Natural killer cell treated with Interleukin-12 subunit alpha and Interleukin-12 subunit beta and Interleukin-15 and Interleukin-18, amount 100 ng/mL, for 72 hours (primary cell): Measurements from ENCODE around the gene PAX2. TPM values are rescaled to one million over a fixed set of nuclear protein-coding genes. Genes with fewer than 3 reads are reported as not detected.

Experiments
- ATAC-seq, 2 donors: fragments of 150-1000 bp; cut with Tn5 transposase in 1 of 2; sonication (Bioruptor Pico), chemical (Tn5 transposase) in 1 of 2; 2 replicates each; pipeline ENCODE4 v1.10.0; 2021
- DNase-seq: peaks from one replicate; pipeline ENCODE4 v3.0.0; 2022; ENCODE audit warnings: low spot score
- H3K27ac Mint-ChIP-seq, 2 donors: 1 replicate in 1 of 2; 2 replicates in 1 of 2; pipeline ENCODE4 v1.8.0; 2022; ENCODE audit warnings: mixed read lengths in 2 of 2, mild to moderate bottlenecking in 1 of 2, moderate library complexity in 1 of 2
- H3K27me3 Mint-ChIP-seq, 2 donors: 1 replicate in 1 of 2; 2 replicates in 1 of 2; pipeline ENCODE4 v1.8.0; 2022; ENCODE audit warnings: mixed read lengths in 2 of 2
- H3K36me3 Mint-ChIP-seq: one replicate; pipeline ENCODE4 v1.8.0; 2022; ENCODE audit warnings: mixed read lengths
- H3K4me1 Mint-ChIP-seq, 2 donors: 1 replicate in 1 of 2; 2 replicates in 1 of 2; pipeline ENCODE4 v1.8.0; 2022; ENCODE audit warnings: low read depth in 2 of 2, mixed read lengths in 2 of 2, mild to moderate bottlenecking in 1 of 2
- H3K4me3 Mint-ChIP-seq: one replicate; pipeline ENCODE4 v1.8.0; 2022; ENCODE audit warnings: mixed read lengths
- H3K9me3 Mint-ChIP-seq: 2 replicates; pipeline ENCODE4 v1.8.0; 2022; ENCODE audit warnings: mixed read lengths
- total RNA-seq, 2 donors: library from RNA; stranded (reverse); gene quantifications; one replicate each; pipeline ENCODE4 v1.2.3, GENCODE V29; 2022

PAX2 gene
- total RNA-seq, 2 donors from 2014 or later, result not detected

DNA sequence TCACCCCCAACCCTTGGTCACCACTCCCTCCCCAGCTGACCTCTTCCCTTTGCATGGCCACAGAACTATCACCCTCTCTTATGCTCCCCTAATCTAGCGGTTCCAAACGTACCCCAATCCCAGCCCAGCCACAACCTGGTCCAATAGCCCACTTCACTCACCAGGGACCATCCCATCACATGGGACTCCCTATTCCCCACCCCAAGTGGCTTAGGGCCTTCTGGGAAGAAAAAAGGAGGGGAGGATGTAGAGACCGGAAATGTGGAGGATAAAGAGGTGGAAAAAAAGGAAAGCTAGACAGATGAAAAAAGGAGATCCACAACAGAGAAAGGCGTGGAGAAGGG is 30.3 kb upstream of the PAX2 start:
- peak overlapping the region; percentile 68 for H3K4me3 Mint-ChIP-seq
- no peak for ATAC-seq
- peaks cover 6% of the 10 kb centered on the region for H3K36me3 Mint-ChIP-seq
- H3K27ac Mint-ChIP-seq, result no peak overlapping the region
- DNase-seq, result no peak
- no peaks in the 10 kb centered on the region for H3K9me3 Mint-ChIP-seq
- peaks cover 6 to 9% of the 10 kb centered on the region in 2 donors for H3K4me1 Mint-ChIP-seq
- H3K27me3 Mint-ChIP-seq, result peaks cover 64 to 88% of the 10 kb centered on the region in 2 donors

GRCh38 chr10:100715445-100716385 is 29.7 kb upstream of the PAX2 start:
- Mint-ChIP-seq H3K27me3 (peaks cover 68 to 93% of the 10 kb centered on the region in 2 donors), H3K9me3 (no peaks in the 10 kb centered on the region), H3K36me3 (peaks cover 6% of the 10 kb centered on the region), H3K27ac (no peak overlapping the region), H3K4me1 (peaks cover 6 to 9% of the 10 kb centered on the region in 2 donors), H3K4me3 (peak overlapping the region; percentile 68)
- no peak for DNase-seq
- peak in 1 of 2 donors; percentile 25 for ATAC-seq

DNA sequence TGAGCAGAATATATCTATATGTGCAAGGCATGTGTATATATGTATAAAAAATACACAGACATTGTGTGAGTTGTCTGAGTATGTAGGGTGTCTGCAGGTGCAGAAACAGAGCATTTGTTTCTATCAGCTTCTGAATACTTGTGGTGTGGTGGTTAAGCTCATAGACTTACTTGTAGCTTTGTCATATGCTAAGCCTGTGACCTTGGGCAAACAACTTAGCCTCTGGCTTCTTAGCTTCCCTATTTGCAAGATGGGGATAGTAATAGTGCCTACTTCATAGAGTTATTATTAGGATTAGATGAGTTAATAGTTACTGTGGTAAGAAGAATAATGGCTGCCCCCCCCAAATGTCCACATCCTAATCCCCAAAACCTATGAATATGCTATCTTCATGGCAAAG is 28.2 kb upstream of the PAX2 start:
- Mint-ChIP-seq H3K4me3 (no peak overlapping the region), H3K27ac (no peak overlapping the region), H3K4me1 (peaks cover 6 to 9% of the 10 kb centered on the region in 2 donors), H3K27me3 (peaks cover 64 to 90% of the 10 kb centered on the region in 2 donors), H3K9me3 (no peaks in the 10 kb centered on the region), H3K36me3 (peaks cover 6% of the 10 kb centered on the region)
- ATAC-seq, result no peak
- DNase-seq, result no peak

- Mint-ChIP-seq H3K27me3 (peaks cover 61 to 88% of the 10 kb centered on the region in 2 donors), H3K9me3 (no peaks in the 10 kb centered on the region), H3K4me1 (peaks cover 6 to 11% of the 10 kb centered on the region in 2 donors), H3K36me3 (peaks cover 6% of the 10 kb centered on the region), H3K27ac (no peak overlapping the region), H3K4me3 (no peak overlapping the region)
- ATAC-seq (no peak), DNase-seq (no peak)
Measured at GRCh38 chr10:100718197-100718742, 27.1 kb upstream of the PAX2 start.

GRCh38 chr10:100723180-100723579 is 22.2 kb upstream of the PAX2 start:
- Mint-ChIP-seq H3K4me1 (peaks cover 0 to 6% of the 10 kb centered on the region in 2 donors), H3K27ac (no peak overlapping the region), H3K4me3 (no peak overlapping the region), H3K27me3 (peaks cover 59 to 80% of the 10 kb centered on the region in 2 donors), H3K9me3 (no peaks in the 10 kb centered on the region), H3K36me3 (no peaks in the 10 kb centered on the region)
- no peak for ATAC-seq
- no peak for DNase-seq

DNA sequence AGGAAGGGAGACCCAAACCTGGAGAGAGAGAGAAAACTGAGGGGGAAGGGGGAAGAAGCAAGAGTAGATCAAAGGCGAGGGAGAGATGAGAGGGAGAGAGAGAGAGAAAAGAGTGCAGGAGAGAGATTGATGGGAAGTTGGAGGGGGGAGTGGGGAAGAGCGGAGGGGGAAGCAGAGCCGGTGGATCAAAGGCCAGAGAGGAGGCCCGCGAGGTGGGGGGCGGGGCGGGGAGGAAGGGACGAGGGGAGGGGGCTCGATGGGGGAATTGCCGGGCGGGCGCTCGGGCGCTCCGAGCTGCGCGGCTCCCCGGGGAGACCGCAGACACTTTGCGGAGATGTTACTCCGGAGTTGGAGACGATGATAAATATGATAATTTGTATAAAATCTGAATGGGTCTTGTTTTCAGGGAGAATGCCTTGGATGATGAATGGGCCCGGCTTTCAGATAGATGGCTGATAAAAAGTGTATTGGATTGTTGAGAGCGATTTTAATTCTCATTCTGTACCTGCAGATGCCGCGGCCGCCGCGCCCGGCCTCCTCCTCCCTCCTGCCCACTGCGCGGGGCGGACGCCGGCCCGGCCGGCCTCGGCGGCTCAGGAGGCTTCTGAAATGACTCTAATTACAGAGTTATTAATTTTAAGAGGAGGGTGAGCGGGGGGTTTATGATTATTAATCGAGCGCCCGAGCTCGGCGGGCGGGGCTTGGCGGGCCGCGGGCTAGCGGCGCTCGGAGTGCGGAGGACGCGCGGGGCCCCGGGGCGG is 21.4 kb upstream of the PAX2 start:
- Mint-ChIP-seq H3K4me1 (peaks cover 4 to 6% of the 10 kb centered on the region in 2 donors), H3K27me3 (peaks cover 63 to 80% of the 10 kb centered on the region in 2 donors), H3K9me3 (no peaks in the 10 kb centered on the region), H3K36me3 (no peaks in the 10 kb centered on the region), H3K27ac (no peak overlapping the region), H3K4me3 (no peak overlapping the region)
- ATAC-seq, result no peak
- DNase-seq, result no peak

DNA sequence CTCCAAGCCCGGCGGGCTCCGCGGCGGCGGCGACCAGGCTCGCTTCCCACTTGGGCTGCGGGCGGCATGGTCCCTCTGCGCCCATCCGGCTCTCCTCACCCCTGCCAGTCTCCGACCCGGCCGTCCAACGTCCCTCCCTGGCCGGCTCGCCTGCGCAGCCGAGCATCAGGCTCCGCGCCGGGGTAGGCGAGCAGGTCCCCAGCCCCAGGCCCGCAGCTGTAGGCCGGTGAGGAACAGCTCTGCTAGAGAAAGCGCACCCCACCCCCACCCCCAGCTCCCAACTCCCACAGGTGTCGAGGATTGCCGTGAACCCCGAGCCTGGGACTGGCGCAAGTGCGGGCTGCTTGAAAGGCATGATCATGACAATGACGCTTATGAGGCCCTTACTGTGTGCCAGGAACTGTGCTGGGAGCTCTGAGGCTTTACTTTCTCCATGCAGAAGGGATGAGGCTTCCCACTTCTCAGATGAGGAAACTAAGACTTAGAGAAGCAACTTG is 20.8 kb upstream of the PAX2 start:
- Mint-ChIP-seq H3K36me3 (no peaks in the 10 kb centered on the region), H3K4me1 (peaks cover 6 to 11% of the 10 kb centered on the region in 2 donors), H3K4me3 (no peak overlapping the region), H3K27ac (no peak overlapping the region), H3K9me3 (no peaks in the 10 kb centered on the region), H3K27me3 (peaks cover 63 to 80% of the 10 kb centered on the region in 2 donors)
- DNase-seq, result no peak
- ATAC-seq, result no peak

- no peak overlapping the region for H3K27ac Mint-ChIP-seq
- H3K9me3 Mint-ChIP-seq, result no peaks in the 10 kb centered on the region
- H3K4me3 Mint-ChIP-seq, result no peak overlapping the region
- peaks cover 61 to 80% of the 10 kb centered on the region in 2 donors for H3K27me3 Mint-ChIP-seq
- no peak for DNase-seq
- ATAC-seq, result no peak
- peaks cover 8 to 12% of the 10 kb centered on the region in 2 donors for H3K4me1 Mint-ChIP-seq
- peaks cover under 1% of the 10 kb centered on the region for H3K36me3 Mint-ChIP-seq
Measured at GRCh38 chr10:100725071-100725471, 20.3 kb upstream of the PAX2 start.

DNA sequence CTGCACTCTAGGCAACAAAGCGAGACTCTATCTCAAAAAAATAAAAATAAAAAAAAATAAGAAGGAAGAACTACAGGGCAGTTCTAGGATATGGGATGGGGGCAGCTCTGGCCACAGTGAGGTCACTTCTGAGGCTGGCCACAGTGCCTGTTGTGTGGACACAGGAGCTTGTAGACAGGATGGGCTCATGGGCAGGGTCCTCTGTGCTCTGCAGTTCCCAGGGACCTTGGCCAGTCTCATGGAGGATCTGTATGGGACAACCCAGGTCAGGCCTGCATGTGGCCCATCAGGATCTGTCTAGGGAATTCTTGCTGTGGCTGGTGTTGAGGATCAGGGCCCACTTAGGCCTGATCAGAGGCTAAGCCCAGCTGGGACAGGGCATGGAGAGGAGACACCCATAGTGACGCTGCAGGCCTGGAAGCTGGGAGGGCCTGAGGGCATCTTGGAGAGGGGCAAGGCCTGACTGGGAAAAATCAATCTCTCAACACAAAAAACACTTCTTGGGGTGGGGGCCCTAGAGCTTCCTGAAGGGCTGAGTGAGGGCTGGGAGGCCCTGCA is 19.4 kb upstream of the PAX2 start:
- Mint-ChIP-seq H3K27me3 (peaks cover 59 to 79% of the 10 kb centered on the region in 2 donors), H3K9me3 (no peaks in the 10 kb centered on the region), H3K4me1 (peaks cover 13 to 16% of the 10 kb centered on the region in 2 donors), H3K36me3 (peaks cover 4% of the 10 kb centered on the region), H3K4me3 (no peak overlapping the region), H3K27ac (no peak overlapping the region)
- DNase-seq, result no peak
- ATAC-seq, result no peak

- DNase-seq (no peak), ATAC-seq (no peak)
- Mint-ChIP-seq H3K9me3 (no peaks in the 10 kb centered on the region), H3K27me3 (peaks cover 63 to 82% of the 10 kb centered on the region in 2 donors), H3K36me3 (peaks cover 4% of the 10 kb centered on the region), H3K4me3 (no peak overlapping the region), H3K4me1 (peaks cover 23 to 28% of the 10 kb centered on the region in 2 donors), H3K27ac (no peak overlapping the region)
Measured at GRCh38 chr10:100727808-100728207, 17.6 kb upstream of the PAX2 start.

DNA sequence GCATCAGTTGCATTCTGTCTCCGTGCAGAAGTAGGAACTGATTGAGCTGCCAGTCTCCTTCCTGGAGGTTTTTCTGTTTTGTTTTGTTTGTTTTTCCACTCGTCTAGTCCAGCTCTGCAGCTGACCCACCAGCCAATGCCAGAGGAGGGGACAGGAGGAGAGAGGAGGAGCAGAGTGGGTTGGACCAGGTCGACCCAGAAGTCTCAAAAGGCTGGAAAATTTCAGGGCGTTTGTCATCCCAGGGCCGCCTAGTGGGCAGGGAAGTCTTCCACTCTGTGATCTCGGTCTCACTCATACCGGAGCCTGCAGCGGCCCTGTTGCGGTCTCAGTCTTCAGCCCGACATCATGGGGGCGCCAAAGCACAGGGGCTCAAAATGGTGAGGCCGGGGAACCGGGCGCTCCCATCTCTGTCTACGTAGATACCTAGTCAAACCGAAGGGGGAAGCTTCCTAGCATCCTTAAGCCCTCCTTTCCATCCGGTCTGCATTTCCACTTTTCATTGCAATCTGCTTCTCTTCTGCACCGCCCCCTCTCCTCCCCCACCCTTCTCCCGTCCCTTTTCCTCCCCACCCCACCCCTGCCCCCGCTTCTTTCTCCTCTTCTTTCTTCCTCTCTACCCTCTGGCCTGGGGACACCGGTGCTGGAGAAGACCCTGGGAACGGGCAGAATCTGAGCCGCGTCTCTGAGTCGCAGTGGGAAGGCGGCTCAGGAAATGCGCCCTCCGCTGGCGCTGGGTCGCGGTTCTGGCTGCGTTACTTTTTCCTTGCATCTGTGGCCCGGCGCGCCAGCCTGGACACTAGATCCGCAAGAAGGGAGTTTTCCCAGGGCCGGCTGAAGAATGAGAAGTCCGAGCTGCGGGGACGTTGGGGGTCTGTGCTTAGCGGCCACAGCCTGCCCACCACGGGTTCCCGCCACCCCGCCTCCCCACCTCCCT is 16.2 kb upstream of the PAX2 start:
- no peak for DNase-seq
- Mint-ChIP-seq H3K36me3 (peaks cover 4% of the 10 kb centered on the region), H3K4me1 (peaks cover 22 to 26% of the 10 kb centered on the region in 2 donors), H3K27ac (no peak overlapping the region), H3K9me3 (no peaks in the 10 kb centered on the region), H3K27me3 (peaks cover 54 to 83% of the 10 kb centered on the region in 2 donors), H3K4me3 (peak overlapping the region; percentile 86)
- ATAC-seq, result peak in 1 of 2 donors; percentile 44

DNA sequence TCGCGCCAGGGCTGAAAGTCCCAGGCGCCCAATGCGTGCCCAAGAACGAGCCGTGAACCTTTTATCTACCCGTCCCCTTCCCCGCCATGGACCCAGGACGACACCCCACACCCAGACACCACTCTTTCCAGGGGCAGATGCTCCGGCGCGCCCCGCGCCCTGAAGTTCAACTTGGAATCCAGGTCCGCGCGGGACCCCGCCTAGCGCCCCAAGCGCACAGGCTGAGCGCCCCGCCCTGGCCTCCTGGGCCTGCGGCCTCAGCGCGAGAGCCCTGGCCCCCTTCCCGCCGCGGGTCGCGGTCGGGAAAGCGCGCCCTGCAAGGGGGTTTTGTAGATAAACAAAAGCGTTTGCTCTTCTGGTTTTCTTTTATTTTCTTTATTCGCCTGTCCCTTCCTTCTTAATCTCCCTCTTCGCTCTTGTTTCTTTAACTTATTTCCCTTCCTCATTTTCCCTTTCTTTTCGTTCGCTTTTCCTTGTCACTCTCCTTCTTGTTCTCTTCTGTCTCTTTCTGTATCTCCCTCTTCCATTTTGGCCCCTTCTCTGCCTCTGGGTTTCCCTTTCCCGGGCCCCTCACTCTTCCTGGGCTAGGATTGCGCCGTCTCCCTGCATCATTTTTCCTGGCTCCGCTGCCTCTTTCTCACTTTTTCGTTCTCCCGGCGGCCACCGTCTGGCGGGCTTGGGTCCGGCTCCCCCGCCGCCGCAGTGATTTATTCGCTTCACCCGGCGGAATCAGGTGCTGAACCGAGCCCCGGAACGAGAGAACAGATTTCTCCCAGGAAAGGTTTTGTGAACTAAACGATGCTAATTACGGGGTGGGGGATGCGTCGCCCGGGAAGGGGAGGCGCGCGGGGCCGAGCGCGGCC is 15.3 kb upstream of the PAX2 start:
- ATAC-seq, result no peak

More for the DNA sequence above, 15.3 kb upstream of the PAX2 start:
- peaks cover 29 to 35% of the 10 kb centered on the region in 2 donors for H3K4me1 Mint-ChIP-seq
- H3K27me3 Mint-ChIP-seq, result peaks cover 60 to 91% of the 10 kb centered on the region in 2 donors
- no peak overlapping the region for H3K27ac Mint-ChIP-seq
- DNase-seq, result no peak
- peak overlapping the region; percentile 86 for H3K4me3 Mint-ChIP-seq
- H3K9me3 Mint-ChIP-seq, result no peaks in the 10 kb centered on the region
- peaks cover 4% of the 10 kb centered on the region for H3K36me3 Mint-ChIP-seq
